ENCODE measurements around the gene PJVK.

GRCh38 chr2:178449700-178450523 lies 1.3 kb upstream of the PJVK start:
- TF ChIP-seq CTCF (IDR thresholded peaks at IDR 0.05; ENCODE audit: extremely low read depth in 1 of 2, insufficient read depth in 1 of 2, low read depth in 1 of 2, low read length in 2 of 2) = no peak
- no peak for TF ChIP-seq MAX (IDR thresholded peaks at IDR 0.05; ENCODE audit: insufficient read depth, insufficient read length)
- no peak for TF ChIP-seq FOS (IDR thresholded peaks at IDR 0.05; ENCODE audit: borderline replicate concordance, insufficient read depth, low read length)
- no peak for TF ChIP-seq POLR2A (IDR thresholded peaks at IDR 0.05; ENCODE audit: low read depth, low read length)
- TF ChIP-seq EZH2 (IDR thresholded peaks at IDR 0.05; ENCODE audit: borderline replicate concordance, low read depth, low read length, severe bottlenecking) = no peak
- TF ChIP-seq POLR2AphosphoS5 (IDR thresholded peaks at IDR 0.05; ENCODE audit: insufficient read depth, low read depth, low read length) = no peak
- no peak for TF ChIP-seq JUN (IDR thresholded peaks at IDR 0.05; ENCODE audit: borderline replicate concordance, insufficient read depth, insufficient read length, low read depth)
- no peak for TF ChIP-seq MYC (IDR thresholded peaks at IDR 0.05; ENCODE audit: low read depth, low read length)
